A549 (cell line): ENCODE results near the gene UNC5B. TPM values are rescaled to one million over a fixed set of nuclear protein-coding genes. Genes with fewer than 3 reads are reported as not detected.

Source experiments
- ATAC-seq, 2 experiments: fragments of 200-7000 bp in 1 of 2; fragments of >200 bp in 1 of 2; cut with Nextera tagmentation in 1 of 2; cut with Tn5 transposase in 1 of 2; 3 replicates each; pipeline versions ENCODE4 v1.8.0 to v1.9.1; 2018 to 2020; ENCODE audit warnings: mild to moderate bottlenecking in 1 of 2, moderate library complexity in 1 of 2
- CTCF ChIA-PET: fragments of 300-600 bp; sonication (Branson Sonifier 250); formaldehyde crosslinking; extraction: SDS; loops from one replicate; lab custom pipeline; 2021; ENCODE audit warnings: antibody characterized with exemption, inconsistent platforms; lab: Yijun Ruan, JAX
- POLR2A ChIA-PET: fragments of 350-600 bp; formaldehyde crosslinking; extraction: SDS; loops from one replicate; lab custom pipeline; 2021; ENCODE audit warnings: antibody characterized with exemption, inconsistent platforms; lab: Yijun Ruan, JAX
- DNase-seq, 2 experiments: peaks; one replicate each; pipeline versions ENCODE4 v3.0.0 to v3.0.0-alpha.2; 2011 to 2016; ENCODE audit warnings: low read depth in 1 of 2, low spot score in 1 of 2
- FAIRE-seq: peaks from 2 replicates; lab custom pipeline; 2011; peaks lifted over from hg19 to GRCh38; lab: Jason Lieb, UNC
- H3K27ac ChIP-seq, 2 experiments: fragments of >200 bp; sonication (Bioruptor Twin); formaldehyde crosslinking; 3 replicates each; pipeline ENCODE4 v1.5.1; 2016 to 2017
- H3K4me1 ChIP-seq: fragments of >200 bp; sonication (Bioruptor Twin); formaldehyde crosslinking; 3 replicates; pipeline ENCODE4 v1.6.1; 2016
- H3K4me2 ChIP-seq: fragments of >200 bp; sonication (Bioruptor Twin); formaldehyde crosslinking; 3 replicates; pipeline ENCODE4 v1.6.1; 2016
- H3K4me3 ChIP-seq: fragments of >200 bp; sonication (Bioruptor Twin); formaldehyde crosslinking; 3 replicates; pipeline ENCODE4 v1.5.1; 2016
- H3K9me3 ChIP-seq: fragments of >200 bp; sonication (Bioruptor Twin); formaldehyde crosslinking; 3 replicates; pipeline ENCODE4 v1.6.1; 2016
- CEBPB ChIP-seq, 2 experiments: fragments of >200 bp in 1 of 2; sonication (Bioruptor Twin) in 1 of 2; formaldehyde crosslinking in 1 of 2; IDR thresholded peaks; 2 replicates each; pipeline ENCODE4 v1.6.1; 2012 to 2016
- CHD2 ChIP-seq: fragments of 150-350 bp; IDR thresholded peaks from 2 replicates; pipeline ENCODE4 v1.6.1; 2014; ENCODE audit warnings: low read length; ENCODE audit not compliant: partially characterized antibody
- CHD4 ChIP-seq: fragments of 200-600 bp; sonication (generic); IDR thresholded peaks from 2 replicates; pipeline ENCODE4 v1.6.1; 2016; ENCODE audit warnings: antibody characterized with exemption, mild to moderate bottlenecking, borderline replicate concordance
- FOSB ChIP-seq: fragments of 250-450 bp; sonication (Bioruptor Pico); IDR thresholded peaks from 2 replicates; pipeline ENCODE4 v1.5.0; 2020; ENCODE audit warnings: mild to moderate bottlenecking, moderate library complexity
- FOSL2 ChIP-seq, 2 experiments: fragments of 450-650 bp in 1 of 2; fragments of >200 bp in 1 of 2; sonication (Bioruptor Twin) in 1 of 2; formaldehyde crosslinking; IDR thresholded peaks; 2 replicates each; pipeline versions ENCODE4 v1.5.0 to v1.6.1; 2016 to 2020; ENCODE audit warnings: mild to moderate bottlenecking in 1 of 2, moderate library complexity in 1 of 2
- HDAC2 ChIP-seq: fragments of 200-600 bp; sonication (generic); IDR thresholded peaks from 2 replicates; pipeline ENCODE4 v1.6.1; 2016
- HEYL ChIP-seq: fragments of 250-450 bp; sonication (Bioruptor Pico); IDR thresholded peaks from 2 replicates; pipeline ENCODE4 v1.8.0; 2021; ENCODE audit warnings: mild to moderate bottlenecking, moderate library complexity
- JUN ChIP-seq, 2 experiments: fragments of >200 bp; sonication (Bioruptor Twin); formaldehyde crosslinking; IDR thresholded peaks; 2 replicates in 1 of 2; 3 replicates in 1 of 2; pipeline ENCODE4 v1.6.1; 2016 to 2017
- JUNB ChIP-seq: fragments of >200 bp; sonication (Bioruptor Twin); formaldehyde crosslinking; IDR thresholded peaks from 2 replicates; pipeline ENCODE4 v1.6.1; 2016
- MYC ChIP-seq: IDR thresholded peaks from 2 replicates; pipeline ENCODE4 v1.6.1; 2012; ENCODE audit warnings: mild to moderate bottlenecking, inconsistent platforms, low read length, improper control_type of control experiment, borderline replicate concordance
- NFE2L2 ChIP-seq: fragments of 150-350 bp; conservative IDR thresholded peaks from 2 replicates; pipeline ENCODE4 v1.6.1; 2014; ENCODE audit warnings: low read length
- PHF8 ChIP-seq: fragments of 200-600 bp; sonication (generic); IDR thresholded peaks from 2 replicates; pipeline ENCODE4 v1.6.1; 2016; ENCODE audit warnings: low read depth, mild to moderate bottlenecking, antibody characterized with exemption, moderate library complexity, borderline replicate concordance
- POLR2AphosphoS2 ChIP-seq: conservative IDR thresholded peaks from 2 replicates; pipeline ENCODE4 v1.6.1; 2012; ENCODE audit warnings: low read length, improper control_type of control experiment, inconsistent platforms
- RAD21 ChIP-seq, 2 experiments: fragments of >200 bp in 1 of 2; sonication (Bioruptor Twin) in 1 of 2; formaldehyde crosslinking in 1 of 2; IDR thresholded peaks in 1 of 2; conservative IDR thresholded peaks in 1 of 2; 2 replicates in 1 of 2; 3 replicates in 1 of 2; pipeline ENCODE4 v1.6.1; 2012 to 2018; ENCODE audit warnings: inconsistent platforms in 1 of 2
- RCOR1 ChIP-seq: fragments of 150-350 bp; IDR thresholded peaks from 2 replicates; pipeline ENCODE4 v1.6.1; 2014; ENCODE audit warnings: antibody characterized with exemption, low read length, low read depth
- TFCP2L1 ChIP-seq: fragments of 250-450 bp; sonication (Bioruptor Pico); IDR thresholded peaks from 2 replicates; pipeline ENCODE4 v1.5.0; 2021; ENCODE audit warnings: mild to moderate bottlenecking
- ZC3H11A ChIP-seq: fragments of 450-650 bp; IDR thresholded peaks from 2 replicates; pipeline ENCODE4 v1.6.1; 2014; ENCODE audit warnings: antibody characterized with exemption, mild to moderate bottlenecking
- ZFP36 ChIP-seq: fragments of 450-650 bp; IDR thresholded peaks from 2 replicates; pipeline ENCODE4 v1.6.1; 2014; ENCODE audit warnings: borderline replicate concordance; ENCODE audit not compliant: partially characterized antibody
- ZNF302 ChIP-seq: fragments of 250-450 bp; sonication (Bioruptor Pico); IDR thresholded peaks from 2 replicates; pipeline ENCODE4 v1.9.0; 2021; ENCODE audit warnings: inconsistent platforms, mild to moderate bottlenecking, moderate library complexity
- ZSCAN20 ChIP-seq: fragments of 250-450 bp; sonication (Bioruptor Pico); IDR thresholded peaks from 2 replicates; pipeline ENCODE4 v1.8.0; 2022; ENCODE audit warnings: mild to moderate bottlenecking, moderate library complexity
- WGBS: methylation state at CpG from one replicate; pipeline ENCODE4 v1.1.6; 2017; ENCODE audit errors: missing lambda C conversion rate; 5-methylcytosine and 5-hydroxymethylcytosine counted together
- polyA plus RNA-seq, 4 experiments: library from polyadenylated mRNA; depleted of rRNA in 3 of 4; stranded (reverse); fragments of >200 nt; fragmentation: RNase III in 1 of 4; extraction: RNeasy Plus Mini Kit Qiagen cat#74134 plus additional on column Dnase treatment in 1 of 4; gene quantifications; 2 replicates in 3 of 4; 3 replicates in 1 of 4; pipeline ENCODE4 v1.2.3, GENCODE V29; 2011 to 2017

Gene UNC5B
- polyA plus RNA-seq, 2 of the 4 experiments (the other 2 are of a cell fraction) = 0.14 to 1.0 TPM

DNA sequence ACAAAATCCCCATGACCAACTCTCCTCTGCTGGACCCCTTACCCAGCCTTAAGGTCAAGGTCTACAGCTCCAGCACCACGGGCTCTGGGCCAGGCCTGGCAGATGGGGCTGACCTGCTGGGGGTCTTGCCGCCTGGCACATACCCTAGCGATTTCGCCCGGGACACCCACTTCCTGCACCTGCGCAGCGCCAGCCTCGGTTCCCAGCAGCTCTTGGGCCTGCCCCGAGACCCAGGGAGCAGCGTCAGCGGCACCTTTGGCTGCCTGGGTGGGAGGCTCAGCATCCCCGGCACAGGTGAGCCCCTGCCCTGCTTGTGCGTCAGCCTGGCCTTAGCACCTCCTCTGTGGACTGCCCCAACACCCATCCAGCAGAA lies 79.1 kb downstream of the UNC5B start:
- CTCF ChIA-PET = interaction anchor here (0.8 to 4.3 kb wide), 5 partner anchors 8 to 388 kb away, joined by 3 to 32 read pairs (median 4); no protein-coding TSS in a partner anchor
- Histone ChIP-seq H3K4me3 (no peak overlapping the region), H3K9me3 (no peaks in the 10 kb centered on the region), H3K4me1 (no peaks in the 10 kb centered on the region), H3K4me2 (no peak overlapping the region), H3K27ac (no peak overlapping the region)
- POLR2A ChIA-PET = no interaction called here
- 78% methylated on average over 13 of the region's 13 CpGs for WGBS
- TF ChIP-seq CEBPB (IDR thresholded peaks at IDR 0.05) = no peak
- no peak for TF ChIP-seq MYC
- TF ChIP-seq RCOR1 = no peak
- no peak for TF ChIP-seq HEYL (CRISPR knock-in tag)
- TF ChIP-seq JUNB = no peak
- no peak for TF ChIP-seq CHD2
- no peak for TF ChIP-seq HDAC2
- no peak for TF ChIP-seq ZSCAN20
- no peak for TF ChIP-seq ZFP36
- no peak for TF ChIP-seq POLR2AphosphoS2
- TF ChIP-seq RAD21 (conservative IDR thresholded peaks at IDR 0.05 in 1 of 2, IDR thresholded peaks at IDR 0.05 in 1 of 2) = no peak
- TF ChIP-seq ZC3H11A = no peak
- TF ChIP-seq NFE2L2 = no peak
- DNase-seq = no peak
- FAIRE-seq = no peak
- ATAC-seq = no peak

DNA sequence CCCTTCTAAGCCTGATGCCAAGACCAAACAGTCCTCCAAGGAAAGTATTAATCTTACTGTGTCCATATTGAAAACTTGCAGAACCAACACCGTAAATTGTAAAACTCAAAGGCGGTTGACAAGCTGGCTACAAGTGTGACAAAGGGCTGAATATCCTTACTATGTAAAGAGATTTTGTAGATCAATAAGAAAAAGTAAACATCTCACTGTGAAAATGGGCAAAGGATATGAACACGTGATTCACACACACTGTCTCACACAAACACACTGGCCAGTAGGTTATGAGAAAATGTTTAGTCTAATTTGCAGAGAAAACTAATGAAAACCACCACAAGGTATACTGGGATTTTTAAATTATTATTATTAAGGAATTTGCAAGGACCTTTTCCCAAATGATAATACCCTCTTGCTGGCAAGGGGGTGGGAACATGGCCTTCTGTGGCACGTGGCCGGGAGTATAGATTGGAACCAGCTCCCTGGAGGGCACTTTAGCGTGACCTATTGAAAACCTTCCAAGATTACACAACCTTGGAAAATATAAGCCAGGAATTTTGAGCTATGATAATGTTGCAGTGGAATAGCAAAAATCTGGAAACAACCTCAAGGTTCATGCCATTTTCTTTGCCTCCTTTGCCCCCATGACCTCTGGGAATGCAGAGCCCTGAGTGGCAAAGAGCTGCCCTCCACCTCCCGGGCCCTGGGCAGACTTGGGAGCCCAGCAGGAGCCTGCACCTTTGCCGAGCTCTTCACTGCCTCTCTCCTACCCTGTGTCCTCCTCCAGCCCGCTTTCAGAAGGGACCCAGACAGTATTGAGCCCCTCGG lies 80.5 kb downstream of the UNC5B start:
- Histone ChIP-seq H3K27ac (no peak overlapping the region), H3K9me3 (no peaks in the 10 kb centered on the region), H3K4me2 (no peak overlapping the region), H3K4me3 (no peak overlapping the region), H3K4me1 (no peaks in the 10 kb centered on the region)
- POLR2A ChIA-PET = no interaction called here
- WGBS = 50% methylated on average over 10 of the region's 10 CpGs
- TF ChIP-seq TFCP2L1 (CRISPR knock-in tag) (no peak), CHD4 (no peak), PHF8 (no peak)
- TF ChIP-seq, all 56 proteins: peak for 0
- DNase-seq (no peak), FAIRE-seq (no peak), ATAC-seq (no peak)
- CTCF ChIA-PET = interaction anchor here (0.9 to 4.3 kb wide), 11 partner anchors 9 to 404 kb away, joined by 3 to 32 read pairs (median 5); no protein-coding TSS in a partner anchor

DNA sequence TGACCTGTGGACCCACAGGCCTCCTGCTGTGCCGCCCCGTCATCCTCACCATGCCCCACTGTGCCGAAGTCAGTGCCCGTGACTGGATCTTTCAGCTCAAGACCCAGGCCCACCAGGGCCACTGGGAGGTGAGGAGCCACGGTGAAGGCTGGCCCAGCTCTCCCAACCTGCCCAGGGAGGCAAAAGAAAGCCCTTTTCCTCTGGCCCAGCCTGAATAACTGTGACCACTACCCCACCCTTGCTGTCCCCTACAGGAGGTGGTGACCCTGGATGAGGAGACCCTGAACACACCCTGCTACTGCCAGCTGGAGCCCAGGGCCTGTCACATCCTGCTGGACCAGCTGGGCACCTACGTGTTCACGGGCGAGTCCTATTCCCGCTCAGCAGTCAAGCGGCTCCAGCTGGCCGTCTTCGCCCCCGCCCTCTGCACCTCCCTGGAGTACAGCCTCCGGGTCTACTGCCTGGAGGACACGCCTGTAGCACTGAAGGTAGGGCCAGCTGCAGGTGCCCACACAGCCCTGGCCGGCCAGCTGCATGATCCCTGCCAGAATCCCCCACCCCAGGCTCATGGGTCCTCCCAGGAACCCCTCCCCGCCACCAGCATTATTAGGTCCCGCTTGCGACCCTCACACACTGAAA lies 81.2 kb downstream of the UNC5B start:
- WGBS = 78% methylated on average over 16 of the region's 19 CpGs
- Histone ChIP-seq H3K4me2 (no peak overlapping the region), H3K4me1 (no peaks in the 10 kb centered on the region), H3K9me3 (no peaks in the 10 kb centered on the region), H3K27ac (no peak overlapping the region), H3K4me3 (no peak overlapping the region)
- ChIA-PET POLR2A (no interaction called here), CTCF (interaction anchor here (1.1 to 4.3 kb wide), 9 partner anchors 8 to 403 kb away, joined by 3 to 32 read pairs (median 6); no protein-coding TSS in a partner anchor)
- FAIRE-seq (no peak), ATAC-seq (no peak), DNase-seq (no peak)
- TF ChIP-seq JUNB (no peak), FOSL2 (IDR thresholded peaks at IDR 0.05) (no peak), FOSL2 (CRISPR knock-in tag; IDR thresholded peaks at IDR 0.05) (no peak), FOSB (CRISPR knock-in tag) (no peak), ZNF302 (CRISPR knock-in tag) (no peak), JUN (IDR thresholded peaks at IDR 0.05) (no peak)
- TF ChIP-seq, all 56 proteins: peak for 0
